Activated naive CD8-positive, alpha-beta T cell treated with anti-CD3 and anti-CD28 coated beads, Interleukin-2, amount 10 ng/mL, durations not matched to agents 7 days and 5 days (primary cell): ENCODE data around the gene UGT1A4. TPM values are rescaled to one million over a fixed set of nuclear protein-coding genes. Genes with fewer than 3 reads are reported as not detected.

Experiments
- ATAC-seq: fragments of 150-1000 bp; cut with Tn5 transposase; one replicate; pipeline ENCODE4 v1.10.0; 2021; ENCODE audit warnings: low read depth, moderate library complexity
- POLR2A ChIA-PET: fragments of 350-600 bp; sonication (Branson Sonifier 250); formaldehyde crosslinking; loops from one replicate; lab custom pipeline; 2021; ENCODE audit warnings: antibody characterized with exemption; lab: Charles Lee
- DNase-seq: peaks from one replicate; pipeline ENCODE4 v3.0.0; 2021
- H3K27ac Mint-ChIP-seq: one replicate; pipeline ENCODE4 v1.8.0; 2022; ENCODE audit warnings: mild to moderate bottlenecking, mixed read lengths
- H3K27me3 Mint-ChIP-seq: one replicate; pipeline ENCODE4 v1.8.0; 2022; ENCODE audit warnings: mild to moderate bottlenecking, moderate library complexity, mixed read lengths
- H3K36me3 Mint-ChIP-seq: one replicate; pipeline ENCODE4 v1.8.0; 2021; ENCODE audit warnings: mild to moderate bottlenecking, mixed read lengths
- H3K4me1 Mint-ChIP-seq: one replicate; pipeline ENCODE4 v1.8.0; 2021; ENCODE audit warnings: mixed read lengths
- H3K4me3 Mint-ChIP-seq: one replicate; pipeline ENCODE4 v1.8.0; 2022; ENCODE audit warnings: mild to moderate bottlenecking, moderate library complexity, mixed read lengths
- H3K9me3 Mint-ChIP-seq: one replicate; pipeline ENCODE4 v1.8.0; 2021; ENCODE audit warnings: mixed read lengths
- total RNA-seq, 2 experiments: library from RNA; stranded (reverse); gene quantifications; one replicate each; pipeline ENCODE4 v1.2.3, GENCODE V29; 2021

UGT1A4 gene
- total RNA-seq, result not detected

DNA sequence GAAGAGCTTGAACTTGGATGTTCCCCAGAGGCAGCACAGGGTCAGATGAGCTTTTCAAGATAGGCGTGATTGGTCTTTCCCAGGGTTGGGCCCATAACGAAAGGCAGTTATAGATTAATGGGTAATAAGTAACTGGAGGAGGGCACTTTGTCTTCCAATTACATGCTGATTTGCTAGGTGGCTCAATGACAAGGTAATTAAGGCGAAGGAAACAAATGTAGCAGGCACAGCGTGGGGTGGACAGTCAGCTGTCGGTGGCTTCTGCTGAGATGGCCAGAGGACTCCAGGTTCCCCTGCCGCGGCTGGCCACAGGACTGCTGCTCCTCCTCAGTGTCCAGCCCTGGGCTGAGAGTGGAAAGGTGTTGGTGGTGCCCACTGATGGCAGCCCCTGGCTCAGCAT, at the start of gene UGT1A4:
Gene UGT1A4, plus strand, starts transcription at position 185 of the 400 bp plus-strand sequence. Its CDS starts 85 bp downstream, at position 270.
- DNase-seq (no peak), ATAC-seq (no peak)
- no peak within 1 kb of the TSS for H3K27ac Mint-ChIP-seq
- POLR2A ChIA-PET, result no interaction called here
- peaks cover 20% of the 10 kb centered on the region for H3K4me1 Mint-ChIP-seq
- H3K36me3 Mint-ChIP-seq, result no peaks in the 10 kb centered on the region
- no peak within 1 kb of the TSS for H3K4me3 Mint-ChIP-seq
- H3K9me3 Mint-ChIP-seq, result no peaks in the 10 kb centered on the region
- peaks cover 35% of the 10 kb centered on the region for H3K27me3 Mint-ChIP-seq

DNA sequence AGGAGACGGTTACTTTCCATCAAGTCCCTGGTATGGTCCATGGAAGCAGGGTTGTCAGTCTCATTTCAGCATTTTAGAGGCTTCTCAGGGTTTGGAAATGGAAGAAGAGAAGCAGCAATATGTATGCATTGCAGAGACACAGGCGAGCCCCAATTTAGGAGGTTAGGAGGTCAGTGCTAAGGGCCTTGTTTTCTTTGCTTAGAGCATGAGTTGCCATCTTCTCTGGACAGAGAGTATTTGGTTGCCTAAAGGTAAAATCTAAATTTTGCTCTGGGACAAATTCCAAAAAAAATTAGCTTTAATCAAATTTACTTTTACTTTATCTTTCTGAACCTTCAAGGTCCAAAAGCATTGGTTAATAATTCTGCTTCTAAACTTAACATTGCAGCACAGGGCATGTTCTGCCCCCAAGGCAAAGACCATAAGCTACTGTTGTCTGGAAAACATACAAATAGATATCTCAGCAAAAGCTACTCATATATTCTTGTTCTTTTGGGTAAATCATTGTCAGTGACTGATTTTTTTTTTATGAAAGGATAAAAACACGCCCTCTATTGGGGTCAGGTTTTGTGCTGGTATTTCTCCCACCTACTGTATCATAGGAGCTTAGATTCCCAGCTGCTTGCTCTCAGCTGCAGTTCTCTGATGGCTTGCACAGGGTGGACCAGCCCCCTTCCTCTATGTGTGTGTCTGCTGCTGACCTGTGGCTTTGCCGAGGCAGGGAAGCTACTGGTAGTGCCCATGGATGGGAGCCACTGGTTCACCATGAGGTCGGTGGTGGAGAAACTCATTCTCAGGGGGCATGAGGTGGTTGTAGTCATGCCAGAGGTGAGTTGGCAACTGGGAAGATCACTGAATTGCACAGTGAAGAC, 47.0 kb upstream of the UGT1A4 start, which contains the start of gene UGT1A9:
Gene UGT1A9, plus strand, starts transcription at position 609 of the 872 bp plus-strand sequence. Its CDS starts 37 bp downstream, at position 646.
- ATAC-seq (no peak), DNase-seq (no peak)
- POLR2A ChIA-PET, result no interaction called here
- peaks cover 7% of the 10 kb centered on the region for H3K9me3 Mint-ChIP-seq
- H3K4me3 Mint-ChIP-seq, result no peak within 1 kb of the TSS
- no peak within 1 kb of the TSS for H3K27ac Mint-ChIP-seq
- H3K4me1 Mint-ChIP-seq, result no peaks in the 10 kb centered on the region
- peaks cover 19% of the 10 kb centered on the region for H3K27me3 Mint-ChIP-seq
- peaks cover 1% of the 10 kb centered on the region for H3K36me3 Mint-ChIP-seq

DNA sequence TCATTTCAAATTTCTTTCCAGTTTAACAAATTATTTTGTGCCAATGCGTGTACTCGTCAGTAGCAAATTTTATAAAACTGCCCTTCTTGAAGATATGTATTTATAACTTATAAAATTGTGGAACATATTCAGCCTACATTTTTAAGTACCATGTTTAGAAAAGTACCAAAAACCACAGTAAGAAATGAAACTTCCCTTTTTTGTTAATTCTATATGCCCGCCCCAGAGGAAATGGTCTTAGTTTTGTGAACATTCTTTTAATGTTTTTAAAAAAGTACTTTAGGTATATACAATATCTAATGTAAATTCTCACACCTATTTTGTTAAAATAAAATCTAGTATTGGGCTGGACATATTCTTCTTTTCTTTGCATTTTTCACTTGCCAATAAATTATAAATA, 45.6 kb upstream of the UGT1A4 start:
- H3K27me3 Mint-ChIP-seq, result peaks cover 20% of the 10 kb centered on the region
- H3K36me3 Mint-ChIP-seq, result peaks cover 1% of the 10 kb centered on the region
- H3K4me1 Mint-ChIP-seq, result no peaks in the 10 kb centered on the region
- ATAC-seq, result no peak
- no peak overlapping the region for H3K4me3 Mint-ChIP-seq
- peaks cover 6% of the 10 kb centered on the region for H3K9me3 Mint-ChIP-seq
- POLR2A ChIA-PET, result no interaction called here
- no peak for DNase-seq
- H3K27ac Mint-ChIP-seq, result no peak overlapping the region

- POLR2A ChIA-PET, result no interaction called here
- Mint-ChIP-seq H3K36me3 (no peaks in the 10 kb centered on the region), H3K27ac (no peak overlapping the region), H3K4me1 (no peaks in the 10 kb centered on the region), H3K9me3 (no peaks in the 10 kb centered on the region), H3K4me3 (no peak overlapping the region), H3K27me3 (peaks cover 16% of the 10 kb centered on the region)
- DNase-seq (no peak), ATAC-seq (no peak)
These were observed 44.6 kb upstream of the UGT1A4 start for GRCh38 chr2:233673896-233674295.

- Mint-ChIP-seq H3K27me3 (peaks cover 17% of the 10 kb centered on the region), H3K36me3 (no peaks in the 10 kb centered on the region)
These were observed 44.2 kb upstream of the UGT1A4 start for GRCh38 chr2:233674314-233674713.

GRCh38 chr2:233674995-233675394, 43.5 kb upstream of the UGT1A4 start:
- Mint-ChIP-seq H3K27ac (no peak overlapping the region), H3K4me3 (no peak overlapping the region), H3K27me3 (peaks cover 21% of the 10 kb centered on the region), H3K36me3 (no peaks in the 10 kb centered on the region), H3K9me3 (no peaks in the 10 kb centered on the region), H3K4me1 (no peaks in the 10 kb centered on the region)
- POLR2A ChIA-PET, result no interaction called here
- no peak for ATAC-seq
- no peak for DNase-seq

More at GRCh38 chr2:233674314-233674713, 44.2 kb upstream of the UGT1A4 start:
- H3K4me1 Mint-ChIP-seq, result no peaks in the 10 kb centered on the region
- H3K4me3 Mint-ChIP-seq, result no peak overlapping the region
- ATAC-seq (no peak), DNase-seq (no peak)
- POLR2A ChIA-PET, result no interaction called here
- H3K9me3 Mint-ChIP-seq, result no peaks in the 10 kb centered on the region
- H3K27ac Mint-ChIP-seq, result no peak overlapping the region

- Mint-ChIP-seq H3K36me3 (no peaks in the 10 kb centered on the region), H3K4me1 (no peaks in the 10 kb centered on the region), H3K27ac (no peak overlapping the region), H3K9me3 (no peaks in the 10 kb centered on the region), H3K27me3 (peaks cover 16% of the 10 kb centered on the region), H3K4me3 (no peak overlapping the region)
- ATAC-seq, result no peak
- no peak for DNase-seq
- POLR2A ChIA-PET, result no interaction called here
These were observed 42.5 kb upstream of the UGT1A4 start for GRCh38 chr2:233676046-233676445.

- no peak overlapping the region for H3K27ac Mint-ChIP-seq
- no peaks in the 10 kb centered on the region for H3K4me1 Mint-ChIP-seq
- H3K9me3 Mint-ChIP-seq, result no peaks in the 10 kb centered on the region
- H3K36me3 Mint-ChIP-seq, result no peaks in the 10 kb centered on the region
- ATAC-seq (no peak), DNase-seq (no peak)
- no peak overlapping the region for H3K4me3 Mint-ChIP-seq
- H3K27me3 Mint-ChIP-seq, result peaks cover 21% of the 10 kb centered on the region
- POLR2A ChIA-PET, result no interaction called here
These were observed 39.3 kb upstream of the UGT1A4 start for GRCh38 chr2:233679196-233679595.

GRCh38 chr2:233680361-233681045, 38.0 kb upstream of the UGT1A4 start:
- no peak overlapping the region for H3K4me3 Mint-ChIP-seq
- no peak overlapping the region for H3K27ac Mint-ChIP-seq
- no peaks in the 10 kb centered on the region for H3K9me3 Mint-ChIP-seq
- H3K36me3 Mint-ChIP-seq, result no peaks in the 10 kb centered on the region
- POLR2A ChIA-PET, result no interaction called here
- no peaks in the 10 kb centered on the region for H3K4me1 Mint-ChIP-seq
- DNase-seq (no peak), ATAC-seq (no peak)
- H3K27me3 Mint-ChIP-seq, result peaks cover 21% of the 10 kb centered on the region

- Mint-ChIP-seq H3K27me3 (peaks cover 18% of the 10 kb centered on the region), H3K36me3 (no peaks in the 10 kb centered on the region), H3K27ac (no peak within 1 kb of the TSS), H3K4me3 (no peak within 1 kb of the TSS), H3K4me1 (no peaks in the 10 kb centered on the region), H3K9me3 (no peaks in the 10 kb centered on the region)
- ATAC-seq (no peak), DNase-seq (no peak)
- POLR2A ChIA-PET, result no interaction called here
These were observed 36.9 kb upstream of the UGT1A4 start, which contains the start of gene UGT1A7 for GRCh38 chr2:233681521-233682099. TSS of gene UGT1A7 (plus strand) at chr2:233681901. CDS start at chr2:233681938, 37 bp downstream.

DNA sequence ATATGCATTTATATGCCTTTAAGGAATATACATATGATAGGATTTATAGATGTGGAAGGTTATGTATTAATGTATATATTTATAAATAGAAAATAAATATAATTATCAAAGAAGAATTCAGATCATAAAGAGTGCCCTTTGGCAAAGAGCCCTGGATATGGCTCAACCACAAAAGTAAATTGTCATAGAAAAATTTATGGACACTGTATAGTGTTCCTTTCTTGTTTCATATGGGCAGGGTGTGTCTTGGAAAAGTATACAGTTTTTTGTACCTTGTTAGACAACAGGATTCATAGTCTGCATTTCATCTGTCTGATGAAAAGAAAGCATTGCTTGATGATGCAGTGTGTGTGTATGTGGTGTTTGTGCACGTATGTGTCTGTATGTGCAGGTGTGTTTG, 33.9 kb upstream of the UGT1A4 start:
- no peak for ATAC-seq

DNA sequence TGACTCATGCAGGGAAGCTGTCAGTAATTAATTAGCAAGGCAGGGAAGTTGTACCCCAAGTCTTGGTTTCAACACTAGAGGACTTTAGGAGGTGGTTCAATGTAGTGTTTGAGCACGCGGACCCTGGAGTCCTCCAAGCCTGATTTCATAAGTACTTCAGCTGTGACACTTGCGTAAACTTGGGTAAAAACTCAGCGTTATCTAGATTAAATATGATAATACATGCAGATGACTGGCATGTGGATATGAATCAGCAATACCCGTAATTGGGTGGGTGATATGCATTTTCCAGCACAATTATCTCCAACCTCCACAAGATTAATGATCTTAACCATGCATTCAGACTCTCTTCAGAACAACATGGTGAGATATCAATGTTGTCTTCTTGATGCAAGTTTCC, 31.6 kb upstream of the UGT1A4 start:
- POLR2A ChIA-PET, result no interaction called here
- Mint-ChIP-seq H3K4me3 (no peak overlapping the region), H3K27me3 (peaks cover 13% of the 10 kb centered on the region), H3K36me3 (no peaks in the 10 kb centered on the region), H3K9me3 (no peaks in the 10 kb centered on the region), H3K27ac (no peak overlapping the region), H3K4me1 (no peaks in the 10 kb centered on the region)
- DNase-seq (no peak), ATAC-seq (no peak)

More for the DNA sequence above, 33.9 kb upstream of the UGT1A4 start:
- Mint-ChIP-seq H3K27ac (no peak overlapping the region), H3K4me1 (no peaks in the 10 kb centered on the region), H3K27me3 (peaks cover 19% of the 10 kb centered on the region), H3K4me3 (no peak overlapping the region), H3K36me3 (no peaks in the 10 kb centered on the region), H3K9me3 (no peaks in the 10 kb centered on the region)
- POLR2A ChIA-PET, result no interaction called here
- no peak for DNase-seq

- H3K27me3 Mint-ChIP-seq, result peaks cover 7% of the 10 kb centered on the region
- H3K4me3 Mint-ChIP-seq, result no peak overlapping the region
- ATAC-seq (no peak), DNase-seq (no peak)
- H3K9me3 Mint-ChIP-seq, result no peaks in the 10 kb centered on the region
- H3K36me3 Mint-ChIP-seq, result no peaks in the 10 kb centered on the region
- POLR2A ChIA-PET, result no interaction called here
- H3K27ac Mint-ChIP-seq, result no peak overlapping the region
- no peaks in the 10 kb centered on the region for H3K4me1 Mint-ChIP-seq
These were observed 30.2 kb upstream of the UGT1A4 start for GRCh38 chr2:233688341-233688740.
